ENCODE measurements around the gene IFIH1.

The IFIH1 gene

DNA sequence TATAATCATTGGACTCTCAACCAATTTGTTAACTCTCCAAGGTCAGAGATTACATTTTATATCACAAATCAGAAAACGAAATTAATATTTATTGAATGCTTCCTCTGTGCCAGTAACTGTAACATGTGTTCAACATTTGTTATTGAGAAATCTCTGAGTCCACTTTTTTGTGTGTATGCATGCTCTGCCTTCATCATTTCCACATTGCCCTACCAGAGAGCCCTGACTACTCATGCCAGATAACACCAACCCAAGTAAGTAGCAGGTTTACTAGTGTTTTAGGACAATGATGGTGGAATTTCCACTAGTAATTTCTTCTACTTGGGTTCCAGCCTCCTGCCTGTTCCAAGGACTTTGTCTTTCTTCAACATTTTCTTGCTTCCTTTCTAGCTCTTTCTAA is 61.1 kb downstream of the IFIH1 start:
- DNase-seq, result peak in 2 of 3 donors; percentile 43 to 50

- DNase-seq, result peak in 2 of 3 donors; percentile 49 to 59
Observed at GRCh38 chr2:162256591-162256991, 61.9 kb downstream of the IFIH1 start.

GRCh38 chr2:162254236-162254871 is 64.1 kb downstream of the IFIH1 start:
- peak in 1 of 3 donors; percentile 59 for DNase-seq

DNA sequence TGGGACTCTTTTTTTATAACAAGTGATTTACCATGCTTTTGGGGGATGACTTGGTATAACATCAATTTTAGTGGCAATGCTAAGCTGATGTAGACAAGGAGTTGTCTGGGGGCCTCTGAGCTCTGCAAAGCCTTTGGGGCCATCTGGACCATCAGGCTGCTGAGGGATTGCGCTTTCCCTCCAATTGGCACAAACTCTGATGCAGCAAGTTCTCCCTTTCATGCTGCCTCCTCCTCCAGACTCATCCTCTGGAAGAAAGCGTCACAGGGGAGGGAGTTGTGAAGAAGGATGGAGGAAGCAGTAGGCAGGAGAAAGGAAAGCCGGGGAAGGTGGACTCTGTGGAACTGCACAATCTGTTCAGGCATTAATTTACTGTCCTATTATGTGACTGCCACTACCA is 65.0 kb downstream of the IFIH1 start:
- no peak for DNase-seq

GRCh38 chr2:162252153-162252552 is 66.3 kb downstream of the IFIH1 start:
- DNase-seq, result peak in 1 of 3 donors; percentile 44

DNA sequence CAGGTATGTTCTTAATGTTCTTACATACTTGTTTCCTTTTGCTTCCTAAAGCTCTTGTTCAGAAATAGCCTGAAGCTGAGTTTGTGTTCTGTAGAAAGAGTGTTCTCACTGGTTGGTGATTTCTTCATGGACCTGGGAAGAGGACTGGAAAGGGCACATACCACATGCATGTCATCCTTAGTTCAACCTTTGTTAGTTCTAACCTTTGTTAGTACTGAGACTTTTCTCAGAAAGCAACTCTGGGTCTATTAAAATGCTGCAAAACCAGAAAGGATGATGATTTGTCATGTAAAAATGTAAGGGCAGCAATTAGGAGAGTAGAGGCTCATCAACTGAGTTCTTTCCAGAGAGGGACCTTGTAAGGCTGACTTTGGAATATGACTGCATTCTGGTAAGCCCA is 72.7 kb downstream of the IFIH1 start:
- DNase-seq, result no peak

DNA sequence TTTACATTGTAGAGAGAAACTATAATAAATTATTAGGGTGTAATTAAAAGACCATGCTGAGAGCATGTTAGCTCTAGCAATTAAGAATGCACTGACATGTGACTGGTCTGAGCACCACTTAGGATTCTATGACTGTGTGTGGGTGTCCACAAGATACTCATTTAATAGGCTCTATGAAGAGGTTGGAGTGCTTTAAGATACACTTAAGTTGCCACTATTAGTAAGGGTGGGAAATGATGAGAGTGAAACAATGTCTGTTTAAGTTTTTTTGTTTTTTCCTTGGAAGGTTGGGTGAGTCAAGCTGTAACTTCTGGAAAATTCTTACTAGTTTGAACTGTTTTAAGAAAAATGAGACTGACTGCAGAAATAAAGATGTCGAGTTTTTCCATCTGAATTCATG is 73.4 kb downstream of the IFIH1 start:
- DNase-seq, result no peak

DNA sequence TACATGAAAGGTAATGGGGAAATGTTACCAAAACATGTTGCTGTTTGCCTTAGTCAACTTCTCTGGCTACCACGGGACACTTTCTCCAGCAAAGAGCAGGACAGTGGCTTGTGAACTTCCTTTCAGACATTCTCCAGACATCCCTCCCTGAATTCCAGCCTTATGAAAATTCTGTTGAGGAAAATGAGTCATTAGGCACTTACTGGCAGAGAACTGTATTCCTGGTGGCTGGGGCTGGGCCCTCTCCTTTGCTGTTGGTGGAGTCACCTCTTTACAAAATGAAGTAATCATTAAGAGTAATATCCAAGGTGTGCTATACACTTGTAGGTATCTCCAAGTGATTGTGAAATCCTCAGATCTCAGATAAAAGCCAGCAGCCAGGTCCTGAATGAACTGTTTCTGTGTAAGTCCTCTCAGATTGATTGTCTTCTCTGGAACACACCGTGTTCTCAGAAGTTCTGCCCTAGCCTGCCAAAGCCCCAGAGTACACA is 73.9 kb downstream of the IFIH1 start:
- DNase-seq, result no peak

- DNase-seq, result no peak
Observed at GRCh38 chr2:162243715-162244114, 74.8 kb downstream of the IFIH1 start.

DNA sequence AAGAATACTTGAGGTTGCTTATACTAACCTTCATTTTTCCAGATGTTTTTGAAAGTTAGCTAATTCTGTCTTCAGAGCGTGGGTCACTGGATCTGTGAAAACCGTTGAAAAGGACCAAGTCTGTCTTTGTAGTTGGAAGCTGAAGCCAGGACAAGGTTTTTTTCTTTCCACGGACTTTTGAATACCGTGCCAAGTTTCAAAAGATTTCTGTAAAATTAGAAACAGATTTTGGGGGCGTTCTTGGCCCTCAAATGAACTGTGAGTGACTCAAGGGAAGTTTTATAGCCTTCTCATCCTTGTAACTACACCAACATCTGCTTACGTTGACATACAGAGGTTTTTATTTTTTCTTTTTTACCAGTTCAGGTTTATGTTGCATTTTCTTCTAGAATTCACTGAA is 75.2 kb downstream of the IFIH1 start, which contains the start of gene FAP:
TSS of gene FAP (minus strand) at position 152 of the 400 bp plus-strand sequence. CDS start at position 34, 118 bp downstream.
- no peak for DNase-seq

DNA sequence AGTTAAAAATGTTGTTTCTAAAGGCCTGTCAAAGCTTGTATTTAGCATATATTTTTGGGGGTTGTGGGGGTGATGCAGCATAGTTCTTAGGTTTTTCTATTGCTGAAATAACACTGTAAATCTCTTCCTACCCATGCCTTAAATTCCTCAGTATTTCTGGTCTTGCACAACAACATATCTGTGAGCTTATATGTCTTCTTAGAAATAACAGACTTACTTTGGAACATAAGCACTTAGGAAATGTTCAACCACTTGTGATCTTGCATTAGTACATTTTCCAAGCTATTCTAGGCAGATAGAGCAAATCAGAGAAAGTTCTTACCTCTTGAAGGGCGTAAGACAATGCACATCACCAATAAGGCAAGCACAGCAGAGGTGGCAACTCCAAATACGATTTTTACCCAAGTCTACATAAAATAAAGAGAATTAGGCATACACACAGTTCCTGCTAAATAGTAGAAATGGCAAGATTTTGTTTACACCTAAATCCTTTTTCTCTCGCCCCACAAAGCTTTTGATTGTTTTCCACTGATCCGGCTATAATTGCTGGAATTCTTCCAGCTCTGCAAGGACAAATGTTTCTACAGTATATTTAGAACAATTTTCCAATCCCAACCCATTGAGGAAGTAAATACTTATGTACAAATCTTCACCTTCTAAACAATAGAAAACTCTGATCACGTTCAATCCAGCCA is 75.8 kb downstream of the IFIH1 start:
- DNase-seq, result no peak

DNA sequence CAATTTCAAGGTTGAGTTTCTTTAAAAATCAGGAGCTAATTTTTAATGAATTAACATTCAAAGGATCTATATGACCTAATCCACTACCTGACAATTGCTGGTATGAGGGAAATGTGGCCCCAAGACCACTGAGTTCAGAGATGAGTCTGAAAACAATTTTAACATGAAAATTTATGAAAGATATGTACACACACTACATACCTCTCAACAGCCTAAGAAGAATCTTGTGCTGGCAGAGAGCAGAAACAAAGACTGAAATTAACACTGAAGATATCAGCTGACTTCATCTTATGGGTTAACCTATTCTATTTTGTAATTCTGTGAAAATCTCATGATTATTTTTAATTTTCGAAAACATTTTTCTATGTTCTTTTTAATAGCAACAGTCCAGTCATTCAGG is 76.9 kb downstream of the IFIH1 start:
- no peak for DNase-seq

GRCh38 chr2:162234620-162235462 is 83.6 kb downstream of the IFIH1 start:
- DNase-seq, result no peak

DNA sequence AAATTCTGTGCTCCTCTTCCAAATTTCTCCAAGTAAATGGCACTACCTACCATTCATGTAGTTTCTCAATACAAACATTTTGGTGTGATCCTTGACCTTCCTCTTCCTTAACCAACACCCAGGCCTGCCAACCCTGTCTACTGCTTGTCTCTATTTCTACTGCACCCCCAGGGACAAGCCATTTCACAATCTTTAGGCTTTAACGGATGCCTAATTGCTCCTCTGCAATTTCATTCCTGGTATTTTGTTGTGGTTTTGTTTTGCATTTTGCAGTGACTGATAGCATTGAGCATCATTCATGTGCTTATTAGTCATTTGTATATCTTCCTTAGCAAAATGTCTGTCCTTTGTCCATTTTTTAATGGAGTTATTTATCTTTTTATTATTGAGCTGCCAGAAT is 85.3 kb downstream of the IFIH1 start:
- peak; percentile 35 to 57 (median 54) for DNase-seq

DNA sequence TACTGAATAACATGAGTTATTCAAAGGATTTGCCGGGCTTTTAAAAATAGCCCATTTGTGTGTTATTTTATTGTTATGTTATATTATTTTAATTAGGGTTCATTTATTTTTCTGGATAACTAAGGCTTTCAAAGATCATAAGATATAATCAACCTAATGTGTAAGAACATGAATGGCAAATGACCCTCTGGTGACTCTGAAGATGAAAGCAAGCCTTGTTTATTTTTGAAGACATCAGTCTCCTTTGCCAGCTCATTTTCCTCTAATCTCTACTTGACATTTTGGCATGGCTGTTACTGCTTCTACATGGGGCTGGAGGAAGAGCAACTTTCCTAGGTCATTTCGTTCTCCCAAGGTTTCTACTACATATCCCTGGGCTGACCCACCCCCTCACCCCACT is 85.8 kb downstream of the IFIH1 start:
- DNase-seq, result no peak

GRCh38 chr2:162232027-162232426 is 86.5 kb downstream of the IFIH1 start:
- DNase-seq, result no peak

- DNase-seq, result no peak
Observed at GRCh38 chr2:162230761-162231160, 87.7 kb downstream of the IFIH1 start.

DNA sequence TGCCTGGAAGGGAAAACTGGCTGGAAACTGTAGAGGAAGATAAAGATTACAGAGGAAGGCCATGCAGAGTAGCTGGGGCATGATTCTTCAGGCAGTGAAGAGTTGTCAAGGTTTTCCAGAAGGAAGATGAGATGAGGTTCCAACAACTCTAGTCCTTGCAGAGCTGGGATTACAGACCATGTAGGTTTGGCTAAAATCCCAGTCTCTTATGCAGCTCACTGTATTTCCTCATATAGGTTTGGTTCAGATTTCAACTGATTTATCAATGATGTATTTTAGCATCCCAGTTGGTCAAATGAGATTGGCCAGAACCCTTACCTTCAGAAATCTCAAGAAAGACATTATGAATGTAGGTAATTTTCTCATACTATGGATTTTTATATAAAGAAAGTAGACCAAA is 91.6 kb downstream of the IFIH1 start:
- no peak for DNase-seq

DNA sequence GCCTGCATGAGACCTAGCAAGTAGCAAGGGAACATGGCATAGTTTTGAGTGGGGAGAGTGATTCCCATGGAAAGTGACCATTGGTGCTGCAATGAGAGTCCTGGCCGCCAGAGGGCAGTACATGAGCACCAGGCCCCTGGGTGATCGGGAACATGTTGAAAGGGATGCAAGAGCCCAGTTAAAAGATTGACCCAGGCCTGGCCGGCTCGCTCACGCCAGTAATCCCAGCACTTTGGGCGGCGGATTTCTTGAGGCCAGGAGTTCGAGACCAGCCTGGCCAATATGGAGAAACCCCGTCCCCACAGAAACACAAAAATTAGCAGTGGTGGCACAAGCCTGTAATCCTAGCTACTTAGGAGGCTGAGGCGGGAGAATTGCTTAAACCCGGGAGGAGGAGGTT is 97.4 kb downstream of the IFIH1 start:
- peak; percentile 77 to 83 (median 79) for DNase-seq

GRCh38 chr2:162220368-162220767 is 98.1 kb downstream of the IFIH1 start:
- DNase-seq, result no peak

DNA sequence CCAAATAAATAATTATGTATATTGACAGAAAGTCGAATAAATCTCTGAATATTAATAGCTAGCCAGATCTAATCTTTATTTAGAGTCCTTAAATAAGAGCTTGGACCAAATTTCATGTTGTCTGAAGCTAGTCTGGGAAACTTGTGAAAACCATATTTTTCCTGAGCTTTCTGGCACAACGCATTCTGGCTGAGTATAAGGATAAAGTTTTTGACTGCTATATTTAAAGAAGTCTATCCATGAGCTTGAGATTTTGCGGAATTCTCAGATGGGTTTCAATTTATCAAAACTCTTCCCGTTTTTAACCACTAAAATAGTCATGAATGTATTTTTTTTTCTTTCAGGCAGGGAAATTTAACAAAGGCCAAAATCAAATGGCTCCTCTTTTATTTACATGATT is 99.1 kb downstream of the IFIH1 start:
- DNase-seq, result no peak

GRCh38 chr2:162217598-162217997 is 100.9 kb downstream of the IFIH1 start:
- DNase-seq, result no peak

Data from suppressor macrophage treated with lipopolysaccharide for 1 hour (primary cell).